ENCODE results near the gene RPL14.
"Not testable (repeated sequence)": the region's sequence is repeated elsewhere in the genome, so short reads cannot be mapped to it uniquely, and the experiment has no call there.

The RPL14 gene

GRCh38 chr3:40461161-40461560, 4.0 kb downstream of the RPL14 start:
- no peak for TF ChIP-seq CTCF (IDR thresholded peaks at IDR 0.05; ENCODE audit: insufficient read depth, missing control alignments)
- FAIRE-seq (no peak), DNase-seq (ENCODE audit: insufficient read length, low spot score) (no peak)

GRCh38 chr3:40462838-40463237, 5.7 kb downstream of the RPL14 start:
- FAIRE-seq; DNase-seq (ENCODE audit: insufficient read length, low spot score): not testable (repeated sequence)

GRCh38 chr3:40463579-40463978, 6.4 kb downstream of the RPL14 start:
- DNase-seq (ENCODE audit: insufficient read length, low spot score): no peak
- FAIRE-seq: no peak
- no peak for TF ChIP-seq CTCF (IDR thresholded peaks at IDR 0.05; ENCODE audit: insufficient read depth, missing control alignments)

GRCh38 chr3:40464339-40465110, 7.4 kb downstream of the RPL14 start:
- no peak for DNase-seq (ENCODE audit: insufficient read length, low spot score)
- no peak for FAIRE-seq
- TF ChIP-seq CTCF (IDR thresholded peaks at IDR 0.05; ENCODE audit: insufficient read depth, missing control alignments): no peak

GRCh38 chr3:40465111-40465407, 7.9 kb downstream of the RPL14 start:
- DNase-seq (ENCODE audit: insufficient read length, low spot score) (no peak), FAIRE-seq (no peak)
- TF ChIP-seq CTCF (IDR thresholded peaks at IDR 0.05; ENCODE audit: insufficient read depth, missing control alignments): no peak

GRCh38 chr3:40465456-40465855, 8.3 kb downstream of the RPL14 start:
- FAIRE-seq: no peak
- TF ChIP-seq CTCF (IDR thresholded peaks at IDR 0.05; ENCODE audit: insufficient read depth, missing control alignments): no peak
- DNase-seq (ENCODE audit: insufficient read length, low spot score): no peak

GRCh38 chr3:40468018-40468417, 10.9 kb downstream of the RPL14 start:
- DNase-seq (ENCODE audit: insufficient read length, low spot score) (no peak), FAIRE-seq (no peak)
- no peak for TF ChIP-seq CTCF (IDR thresholded peaks at IDR 0.05; ENCODE audit: insufficient read depth, missing control alignments)

GRCh38 chr3:40470701-40471100, 13.6 kb downstream of the RPL14 start:
- TF ChIP-seq CTCF (IDR thresholded peaks at IDR 0.05; ENCODE audit: insufficient read depth, missing control alignments): no peak
- FAIRE-seq (no peak), DNase-seq (ENCODE audit: insufficient read length, low spot score) (no peak)

Measured in D721Med (cell line).